Stimulated activated effector memory CD8-positive, alpha-beta T cell treated with anti-CD3 and anti-CD28 coated beads, Interleukin-12 subunit alpha, Interleukin-12 subunit beta, amount 100 ng/mL, for 72 hours (primary cell): ENCODE data around the gene TMEM121B.
A peak's percentile ranks its signal among the peaks of the same experiment; 100 is the strongest.

Experiments used
- ATAC-seq: fragments of 150-1000 bp; cut with Tn5 transposase; 2 replicates; pipeline ENCODE4 v1.10.0; 2021
- DNase-seq, 2 donors: peaks; one replicate each; pipeline ENCODE4 v3.0.0; 2021 to 2022; ENCODE audit warnings: low spot score in 2 of 2
- H3K27ac Mint-ChIP-seq: one replicate; pipeline ENCODE4 v1.8.0; 2022; ENCODE audit warnings: mild to moderate bottlenecking, mixed read lengths
- H3K36me3 Mint-ChIP-seq: one replicate; pipeline ENCODE4 v1.8.0; 2022; ENCODE audit warnings: mild to moderate bottlenecking, mixed read lengths
- H3K4me1 Mint-ChIP-seq: one replicate; pipeline ENCODE4 v1.8.0; 2022; ENCODE audit warnings: mixed read lengths
- H3K4me3 Mint-ChIP-seq: one replicate; pipeline ENCODE4 v1.8.0; 2022; ENCODE audit warnings: mild to moderate bottlenecking, mixed read lengths
- H3K9me3 Mint-ChIP-seq: one replicate; pipeline ENCODE4 v1.8.0; 2022; ENCODE audit warnings: mixed read lengths

Gene TMEM121B

DNA sequence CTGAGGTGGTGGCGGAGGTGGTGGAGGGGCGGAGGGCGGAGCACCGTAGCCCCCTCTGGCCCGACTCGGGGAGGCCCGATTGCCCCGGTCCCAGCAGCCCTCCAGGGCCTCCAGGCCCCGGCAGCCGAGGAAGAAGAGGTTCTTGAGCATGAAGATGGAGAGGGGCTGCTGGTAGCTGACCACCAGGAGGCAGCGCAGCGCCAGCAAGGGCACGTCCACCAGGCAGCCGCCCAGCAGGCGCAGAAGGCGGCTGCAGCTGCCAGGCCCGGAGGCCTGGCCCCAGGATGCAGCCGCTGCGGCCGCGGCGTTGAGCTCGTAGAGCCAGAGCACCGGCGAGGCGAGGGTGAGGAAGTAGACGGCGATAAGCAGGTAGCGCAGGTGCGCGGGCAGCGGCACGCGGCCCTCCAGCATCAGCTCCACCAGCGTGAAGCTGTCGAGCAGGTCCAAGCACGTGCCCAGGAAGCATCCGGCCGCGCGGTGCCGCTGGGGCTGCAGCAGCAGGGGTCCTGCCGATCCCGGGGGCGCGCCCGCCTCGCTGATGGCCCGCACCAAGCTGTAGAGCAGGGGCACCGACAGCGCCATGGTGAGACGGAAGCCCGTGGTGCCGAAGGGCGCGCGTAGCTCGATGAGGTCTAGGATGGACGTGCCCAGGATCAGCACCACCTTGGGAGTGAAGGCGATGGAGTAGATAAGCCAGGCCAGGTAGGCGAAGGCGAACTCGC lies 1.5 kb downstream of the TMEM121B start:
- Mint-ChIP-seq H3K4me1 (peaks cover 52% of the 10 kb centered on the region), H3K4me3 (peak overlapping the region; percentile 49), H3K9me3 (no peaks in the 10 kb centered on the region), H3K27ac (no peak overlapping the region), H3K36me3 (peaks cover 5% of the 10 kb centered on the region)
- ATAC-seq, result no peak
- no peak for DNase-seq

DNA sequence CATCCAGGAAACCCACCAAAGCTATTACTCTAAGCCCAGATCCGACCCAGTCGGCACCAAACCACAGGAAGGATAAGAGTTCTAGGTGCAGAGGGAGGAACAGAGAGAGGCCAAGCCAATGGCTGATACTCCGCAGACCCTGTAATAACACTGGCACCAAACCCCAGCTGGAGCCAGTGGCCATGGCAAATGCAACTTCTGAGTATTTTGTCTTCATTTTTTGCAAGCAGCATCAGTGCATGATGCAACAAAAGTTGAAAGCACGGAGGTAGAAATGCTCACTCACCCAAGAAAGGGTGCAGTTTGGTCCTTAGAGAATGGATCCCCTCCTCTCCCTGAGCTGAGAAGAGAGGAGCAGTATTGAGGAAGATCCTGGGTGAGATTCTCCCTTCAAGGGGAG lies 2.8 kb downstream of the TMEM121B start:
- Mint-ChIP-seq H3K36me3 (peaks cover 5% of the 10 kb centered on the region), H3K4me1 (peaks cover 61% of the 10 kb centered on the region), H3K9me3 (no peaks in the 10 kb centered on the region), H3K27ac (no peak overlapping the region), H3K4me3 (peak overlapping the region; percentile 49)
- ATAC-seq (no peak), DNase-seq (no peak)

DNA sequence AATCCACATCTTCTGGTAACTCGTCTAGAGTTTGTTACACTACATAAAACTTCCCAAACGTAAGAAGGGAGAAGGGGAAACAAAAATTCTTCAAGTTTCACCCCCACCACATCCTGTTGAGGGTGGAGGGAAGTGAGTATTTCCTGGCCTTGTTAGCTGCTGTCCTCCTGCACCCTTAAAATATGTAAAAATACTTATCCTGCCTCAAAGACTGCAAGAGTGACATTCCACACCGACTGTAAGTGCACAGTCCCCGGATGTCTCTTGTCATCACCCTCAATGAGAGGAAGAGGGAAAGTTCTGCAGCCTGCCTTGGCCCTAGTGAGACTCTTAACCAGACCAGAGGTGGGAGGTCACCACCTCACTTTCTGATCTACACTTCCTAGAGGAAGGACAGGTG lies 3.3 kb downstream of the TMEM121B start:
- peak overlapping the region; percentile 49 for H3K4me3 Mint-ChIP-seq
- peak overlapping the region; percentile 87 for H3K27ac Mint-ChIP-seq
- H3K9me3 Mint-ChIP-seq, result no peaks in the 10 kb centered on the region
- H3K36me3 Mint-ChIP-seq, result peaks cover 5% of the 10 kb centered on the region
- DNase-seq (no peak), ATAC-seq (no peak)
- peaks cover 61% of the 10 kb centered on the region for H3K4me1 Mint-ChIP-seq

DNA sequence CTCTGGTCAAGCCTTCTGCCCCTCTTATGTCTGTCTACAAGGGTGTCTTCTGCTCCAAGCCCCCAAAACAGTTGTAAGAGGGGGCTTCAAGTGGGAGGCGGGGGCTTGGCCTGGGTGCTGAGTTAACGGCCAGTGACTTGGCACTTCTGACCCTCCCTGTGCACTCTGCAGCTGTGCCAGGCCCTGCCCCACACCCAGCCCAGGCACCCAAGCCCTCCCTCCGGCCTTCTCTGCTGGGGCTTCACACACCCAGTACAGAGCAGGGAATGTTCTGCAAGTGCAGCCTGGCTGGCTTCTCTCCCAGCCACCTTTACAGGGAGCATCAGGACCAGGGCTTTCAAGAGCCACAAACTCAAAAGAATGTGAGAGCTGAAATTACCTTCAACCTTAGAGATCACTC lies 3.8 kb downstream of the TMEM121B start:
- Mint-ChIP-seq H3K4me1 (peaks cover 61% of the 10 kb centered on the region), H3K4me3 (peak overlapping the region; percentile 20), H3K36me3 (peaks cover 5% of the 10 kb centered on the region), H3K27ac (peak overlapping the region; percentile 87), H3K9me3 (no peaks in the 10 kb centered on the region)
- DNase-seq (no peak), ATAC-seq (no peak)

DNA sequence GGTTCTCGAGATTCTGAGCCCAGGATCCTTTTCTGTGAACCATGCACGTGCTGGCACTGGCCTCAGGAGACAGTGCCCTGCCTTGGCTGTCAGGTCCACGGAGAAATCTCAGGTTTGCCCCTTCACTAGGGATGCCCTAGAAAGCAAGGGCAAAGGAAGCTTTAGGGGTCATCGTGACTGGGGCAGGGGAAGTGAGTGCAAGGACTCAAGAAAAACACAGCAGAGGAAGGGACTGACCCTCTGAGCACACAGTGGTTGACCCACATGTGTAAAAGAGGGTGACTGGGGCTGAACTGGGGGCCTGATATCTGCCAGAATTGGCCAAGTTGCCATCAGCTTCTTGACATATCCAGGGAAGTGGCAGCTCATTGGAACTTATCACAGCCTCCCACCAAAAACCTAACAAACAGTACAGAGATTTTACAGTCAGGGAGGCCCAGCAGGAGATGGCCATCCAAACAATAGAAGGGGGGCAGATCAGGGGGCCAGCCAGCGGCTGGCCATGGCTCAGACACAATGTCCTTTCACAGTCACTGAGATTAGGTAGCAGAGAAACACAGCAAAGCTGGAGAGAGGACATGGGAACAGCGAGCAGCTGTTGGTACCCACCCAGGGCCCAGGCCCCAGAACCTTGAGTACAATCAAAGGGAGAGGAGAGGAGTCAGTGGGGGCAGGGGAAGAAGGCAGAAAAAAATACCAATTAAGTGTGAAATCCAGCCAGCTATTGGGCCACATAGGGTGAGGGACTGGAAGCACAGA lies 4.4 kb downstream of the TMEM121B start:
- H3K27ac Mint-ChIP-seq, result peak overlapping the region; percentile 87
- peak overlapping the region; percentile 20 for H3K4me3 Mint-ChIP-seq
- peaks cover 57% of the 10 kb centered on the region for H3K4me1 Mint-ChIP-seq
- DNase-seq (no peak), ATAC-seq (no peak)
- H3K9me3 Mint-ChIP-seq, result no peaks in the 10 kb centered on the region
- H3K36me3 Mint-ChIP-seq, result peaks cover 5% of the 10 kb centered on the region

DNA sequence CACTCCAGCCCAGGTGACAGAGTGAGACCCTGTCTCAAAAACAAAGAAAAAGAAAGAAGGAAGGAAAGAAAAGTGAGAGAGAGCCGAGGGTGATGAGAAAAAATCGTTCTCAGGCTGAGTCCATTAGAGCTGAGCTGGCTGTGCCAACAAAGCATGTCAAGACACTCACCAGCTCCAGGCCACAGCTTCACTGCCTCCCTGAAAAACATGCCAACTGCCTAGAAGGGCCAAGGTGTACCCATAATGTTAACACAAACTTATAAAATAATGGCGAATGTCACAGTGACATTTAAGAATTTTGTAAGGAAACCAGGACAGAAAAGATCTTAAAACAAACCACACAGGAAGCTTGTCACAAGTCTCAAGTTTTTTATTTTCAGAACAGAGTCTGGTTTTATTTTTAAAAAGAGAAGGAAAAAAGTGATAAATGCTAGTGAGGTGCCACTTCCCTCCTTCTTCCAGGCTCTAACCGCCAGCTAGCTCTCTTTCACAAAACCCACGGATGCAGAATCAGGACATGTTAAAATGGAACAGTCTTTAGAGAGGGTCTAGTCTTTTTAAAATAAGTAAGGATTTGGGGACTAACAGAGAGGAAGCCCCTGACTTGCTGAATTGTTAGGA lies 5.1 kb downstream of the TMEM121B start:
- ATAC-seq, result no peak
- H3K36me3 Mint-ChIP-seq, result peaks cover 9% of the 10 kb centered on the region
- H3K4me1 Mint-ChIP-seq, result peaks cover 59% of the 10 kb centered on the region
- H3K27ac Mint-ChIP-seq, result peak overlapping the region; percentile 87
- H3K9me3 Mint-ChIP-seq, result no peaks in the 10 kb centered on the region
- H3K4me3 Mint-ChIP-seq, result peak overlapping the region; percentile 20
- no peak for DNase-seq

DNA sequence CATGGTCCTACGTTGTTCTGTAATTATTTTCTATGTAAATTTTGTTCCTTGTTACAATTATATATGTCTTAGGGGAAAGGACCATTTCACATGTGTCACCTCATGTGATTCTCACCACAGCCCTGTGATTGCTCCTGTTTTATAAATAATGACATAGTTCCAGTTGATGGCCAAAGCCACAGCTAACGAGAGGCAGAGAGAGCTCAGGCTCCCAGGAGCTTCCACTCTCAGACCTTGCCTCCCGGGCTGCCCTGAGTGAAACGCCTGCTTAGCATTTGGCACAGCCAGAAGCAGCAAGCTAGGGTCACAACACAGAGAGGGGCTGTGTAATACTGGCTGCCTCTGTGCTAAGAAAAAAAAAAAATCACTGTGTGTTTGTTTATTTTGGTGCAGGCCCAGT lies 5.9 kb downstream of the TMEM121B start:
- H3K27ac Mint-ChIP-seq, result peak overlapping the region; percentile 87
- no peak overlapping the region for H3K4me3 Mint-ChIP-seq
- ATAC-seq (no peak), DNase-seq (no peak)
- peaks cover 62% of the 10 kb centered on the region for H3K4me1 Mint-ChIP-seq
- H3K9me3 Mint-ChIP-seq, result no peaks in the 10 kb centered on the region
- peaks cover 16% of the 10 kb centered on the region for H3K36me3 Mint-ChIP-seq

DNA sequence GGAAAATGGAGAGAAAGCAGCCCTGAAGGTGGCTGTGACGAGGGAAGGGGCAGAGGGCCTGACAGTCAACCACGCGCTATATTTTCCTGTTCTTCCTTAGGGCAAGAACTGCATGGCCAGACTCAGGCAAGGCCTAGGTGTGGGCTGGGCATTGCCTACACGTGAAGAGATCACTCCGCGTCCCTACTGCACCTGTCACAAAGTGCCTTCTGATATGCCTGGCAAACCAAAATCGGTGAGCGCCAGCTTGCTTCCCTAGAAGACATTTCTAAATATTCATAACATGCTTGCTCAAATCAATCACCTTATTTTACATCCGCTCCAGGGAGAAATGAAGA lies 6.3 kb downstream of the TMEM121B start:
- DNase-seq (no peak), ATAC-seq (no peak)
- H3K4me3 Mint-ChIP-seq, result no peak overlapping the region
- peaks cover 62% of the 10 kb centered on the region for H3K4me1 Mint-ChIP-seq
- no peaks in the 10 kb centered on the region for H3K9me3 Mint-ChIP-seq
- H3K27ac Mint-ChIP-seq, result no peak overlapping the region
- peaks cover 20% of the 10 kb centered on the region for H3K36me3 Mint-ChIP-seq

DNA sequence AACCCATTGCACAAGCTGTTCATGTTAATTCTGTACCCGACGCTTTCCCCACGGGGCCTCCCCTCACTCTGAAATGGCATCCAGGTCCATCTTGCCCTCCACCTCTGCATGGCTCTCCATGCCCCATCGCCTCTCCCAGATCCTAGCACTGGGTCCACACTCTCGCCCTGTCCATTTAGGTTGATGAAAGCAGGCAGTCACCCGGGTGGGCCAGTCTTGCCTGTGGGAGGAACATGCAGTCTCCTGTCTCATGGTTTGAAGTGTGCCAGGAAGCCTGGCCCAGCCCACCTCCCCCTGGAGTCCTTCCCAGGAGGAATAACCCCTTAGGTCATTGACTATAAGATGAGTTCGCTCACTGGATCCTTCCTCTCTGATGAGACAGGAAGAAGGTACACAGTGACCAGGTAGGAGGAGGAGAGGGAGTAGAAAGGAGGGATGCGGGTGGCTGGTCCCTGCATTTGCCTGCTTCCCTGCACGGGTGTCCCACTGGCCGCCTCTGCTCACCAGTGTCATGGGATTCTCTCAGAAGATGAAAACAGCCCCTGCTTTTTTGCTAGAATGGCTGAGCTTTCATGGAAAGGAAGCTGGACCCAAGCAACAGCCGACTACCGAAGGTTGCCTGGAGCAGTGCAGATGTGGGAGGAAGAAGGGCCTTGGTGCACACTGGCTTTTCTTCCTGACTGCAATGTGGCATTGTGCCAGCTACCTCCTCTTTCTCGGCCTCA lies 6.8 kb downstream of the TMEM121B start:
- Mint-ChIP-seq H3K4me3 (no peak overlapping the region), H3K36me3 (peaks cover 25% of the 10 kb centered on the region), H3K27ac (peak overlapping the region; percentile 82), H3K4me1 (peaks cover 62% of the 10 kb centered on the region), H3K9me3 (no peaks in the 10 kb centered on the region)
- ATAC-seq (no peak), DNase-seq (no peak)

DNA sequence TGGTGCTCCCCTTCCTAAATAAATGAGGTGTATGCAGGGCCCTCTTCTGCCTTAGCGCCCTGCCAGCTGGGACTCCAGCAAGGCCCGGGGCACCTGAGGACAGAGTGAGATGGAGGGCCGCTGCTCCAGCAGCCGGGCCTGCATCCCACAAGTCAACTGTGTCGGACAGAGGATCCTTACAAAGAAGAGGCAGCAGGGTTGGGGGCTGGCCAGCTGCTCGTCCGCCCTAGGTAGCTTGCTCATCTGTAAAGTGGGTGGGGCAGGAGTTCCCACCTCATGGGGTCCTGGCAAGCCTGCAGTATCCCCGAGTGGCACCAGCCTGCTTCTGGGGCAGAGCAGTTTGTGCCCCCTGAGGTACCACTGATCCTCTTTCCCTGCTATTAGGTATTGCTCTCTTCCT lies 7.6 kb downstream of the TMEM121B start:
- no peak for DNase-seq
- Mint-ChIP-seq H3K9me3 (no peaks in the 10 kb centered on the region), H3K4me1 (peaks cover 55% of the 10 kb centered on the region), H3K36me3 (peaks cover 27% of the 10 kb centered on the region), H3K27ac (no peak overlapping the region), H3K4me3 (no peak overlapping the region)
- ATAC-seq, result no peak

DNA sequence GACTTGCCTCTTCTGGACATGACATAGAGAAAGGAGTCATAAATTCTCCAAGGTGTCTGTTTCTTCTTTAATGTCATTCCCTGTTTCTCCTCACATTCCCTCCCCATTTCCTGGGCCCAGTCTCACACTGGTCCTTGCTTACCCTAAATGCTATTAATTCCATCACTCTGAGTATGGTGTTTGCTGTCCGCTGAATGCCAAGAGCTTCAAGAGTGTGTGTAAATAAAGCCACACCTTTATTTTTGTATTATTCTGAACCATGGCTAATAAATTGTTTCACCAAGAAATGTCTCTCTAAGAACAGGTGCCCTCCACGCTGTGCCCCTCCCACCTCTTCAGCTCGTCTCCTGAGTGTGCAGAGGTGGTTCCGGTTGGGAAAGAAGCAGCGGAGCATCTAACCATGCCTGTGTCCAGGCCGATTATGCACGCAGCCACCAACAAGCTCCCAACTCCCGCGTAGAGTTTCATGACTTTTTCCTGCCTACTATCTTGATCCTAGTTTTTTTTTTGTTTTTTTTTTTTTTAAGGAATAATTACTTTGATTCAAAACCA lies 8.6 kb downstream of the TMEM121B start:
- Mint-ChIP-seq H3K27ac (no peak overlapping the region), H3K4me3 (no peak overlapping the region), H3K36me3 (peaks cover 35% of the 10 kb centered on the region), H3K4me1 (peaks cover 45% of the 10 kb centered on the region), H3K9me3 (no peaks in the 10 kb centered on the region)
- DNase-seq (no peak), ATAC-seq (no peak)

DNA sequence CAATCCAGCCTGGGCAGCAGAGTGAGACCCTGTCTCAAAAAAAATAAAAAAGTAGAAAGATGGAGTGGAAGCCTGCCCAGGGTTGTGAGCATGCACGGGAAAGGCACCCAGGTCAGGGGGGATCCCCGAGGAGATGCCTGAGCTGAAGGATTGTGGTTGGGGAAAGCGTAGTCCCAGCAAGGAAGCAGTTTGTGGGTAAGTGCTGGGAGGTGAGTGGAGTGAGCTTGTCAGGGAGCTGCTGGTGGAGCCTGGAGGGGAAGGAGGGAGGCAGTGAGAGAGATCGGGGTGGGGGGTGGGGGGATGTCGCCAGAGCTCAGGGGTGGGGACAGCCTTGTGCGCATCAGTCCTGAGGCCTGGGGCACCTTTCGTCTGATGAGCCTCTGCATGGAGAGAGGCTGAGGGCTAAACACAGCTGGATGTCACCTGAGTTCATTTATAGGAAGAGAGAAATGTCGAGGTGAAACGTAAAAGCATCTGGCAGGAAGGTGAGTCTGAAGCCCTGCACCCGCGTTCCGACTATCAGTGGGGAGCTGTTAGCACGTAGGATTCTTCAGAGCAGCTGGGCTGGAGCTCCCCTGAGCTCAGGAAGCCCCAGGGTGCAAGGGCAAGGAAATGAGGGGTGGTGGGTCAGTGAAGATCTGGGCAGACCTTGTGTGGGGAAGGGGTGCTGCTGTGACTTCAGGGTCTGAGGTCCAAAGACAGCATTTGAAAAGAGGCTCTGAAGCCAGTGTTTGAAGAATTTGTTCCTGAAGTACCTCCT lies 10.2 kb downstream of the TMEM121B start:
- H3K27ac Mint-ChIP-seq, result peak overlapping the region; percentile 85
- ATAC-seq, result no peak
- peaks cover 36% of the 10 kb centered on the region for H3K4me1 Mint-ChIP-seq

DNA sequence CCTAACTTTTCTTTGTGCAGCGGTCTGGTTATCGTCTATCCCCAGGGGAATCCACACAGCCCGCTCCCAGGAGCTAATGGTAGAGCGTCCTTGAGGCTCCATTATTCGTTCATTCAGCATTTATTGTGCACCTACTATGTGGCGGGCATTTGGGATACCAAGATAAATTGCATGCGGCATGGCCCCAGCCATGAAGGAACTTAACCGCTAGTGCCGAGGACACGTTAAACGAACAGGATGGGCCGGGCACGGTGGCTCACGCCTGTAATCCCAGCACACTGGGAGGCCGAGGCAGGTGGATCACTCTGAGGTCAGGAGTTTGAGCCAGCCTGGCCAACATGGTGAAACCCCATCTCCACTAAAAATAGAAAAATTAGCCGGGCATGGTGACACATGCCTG lies 11.2 kb downstream of the TMEM121B start:
- ATAC-seq (no peak), DNase-seq (no peak)
- Mint-ChIP-seq H3K9me3 (no peaks in the 10 kb centered on the region), H3K4me1 (peaks cover 27% of the 10 kb centered on the region), H3K36me3 (peaks cover 54% of the 10 kb centered on the region), H3K27ac (no peak overlapping the region), H3K4me3 (no peak overlapping the region)

More for the DNA sequence above, 10.2 kb downstream of the TMEM121B start:
- no peaks in the 10 kb centered on the region for H3K9me3 Mint-ChIP-seq
- H3K36me3 Mint-ChIP-seq, result peaks cover 44% of the 10 kb centered on the region
- no peak overlapping the region for H3K4me3 Mint-ChIP-seq
- no peak for DNase-seq

DNA sequence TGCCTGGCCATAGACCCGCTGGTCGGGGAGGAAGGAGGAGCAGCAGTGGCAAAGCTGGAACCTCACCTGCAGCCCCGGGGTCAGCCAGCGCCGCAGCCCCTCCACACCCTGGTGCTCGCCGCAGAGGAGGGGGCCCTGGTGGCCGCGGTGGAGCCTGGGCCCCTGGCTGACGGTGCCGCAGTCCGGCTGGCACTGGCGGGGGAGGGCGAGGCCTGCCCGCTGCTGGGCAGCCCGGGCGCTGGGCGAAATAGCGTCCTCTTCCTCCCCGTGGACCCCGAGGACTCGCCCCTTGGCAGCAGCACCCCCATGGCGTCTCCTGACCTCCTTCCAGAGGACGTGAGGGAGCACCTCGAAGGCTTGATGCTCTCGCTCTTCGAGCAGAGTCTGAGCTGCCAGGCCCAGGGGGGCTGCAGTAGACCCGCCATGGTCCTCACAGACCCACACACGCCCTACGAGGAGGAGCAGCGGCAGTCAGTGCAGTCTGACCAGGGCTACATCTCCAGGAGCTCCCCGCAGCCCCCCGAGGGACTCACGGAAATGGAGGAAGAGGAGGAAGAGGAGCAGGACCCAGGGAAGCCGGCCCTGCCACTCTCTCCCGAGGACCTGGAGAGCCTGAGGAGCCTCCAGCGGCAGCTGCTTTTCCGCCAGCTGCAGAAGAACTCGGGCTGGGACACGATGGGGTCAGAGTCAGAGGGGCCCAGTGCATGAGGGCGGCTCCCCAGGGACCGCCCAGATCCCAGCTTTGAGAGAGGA lies 11.9 kb downstream of the TMEM121B start:
- no peaks in the 10 kb centered on the region for H3K9me3 Mint-ChIP-seq
- no peak overlapping the region for H3K27ac Mint-ChIP-seq
- DNase-seq (no peak), ATAC-seq (no peak)
- H3K36me3 Mint-ChIP-seq, result peaks cover 60% of the 10 kb centered on the region
- H3K4me3 Mint-ChIP-seq, result no peak overlapping the region
- H3K4me1 Mint-ChIP-seq, result peaks cover 20% of the 10 kb centered on the region
